Fibroblast of skin of right quadriceps (primary cell): Measurements from ENCODE around the gene OR2K2.
"Not testable (repeated sequence)": the region's sequence is repeated elsewhere in the genome, so short reads cannot be mapped to it uniquely, and the experiment has no call there.

Source experiments
- DNase-seq: peaks from one replicate; pipeline ENCODE4 v3.0.0-alpha.2; 2013

The OR2K2 gene

GRCh38 chr9:111330124-111330523, at the start of gene OR2K2:
Gene OR2K2 (minus strand): TSS chr9:111330224. CDS start chr9:111328433, 1,791 bp downstream.
- no peak for DNase-seq

GRCh38 chr9:111375817-111376564, 46.0 kb upstream of the OR2K2 start:
- DNase-seq, result no peak

- no peak for DNase-seq
These were observed 45.0 kb upstream of the OR2K2 start for GRCh38 chr9:111375062-111375461.

- no peak for DNase-seq
These were observed 42.3 kb upstream of the OR2K2 start for GRCh38 chr9:111372297-111372696.

GRCh38 chr9:111366978-111367377, 37.0 kb upstream of the OR2K2 start:
- DNase-seq, result no peak

GRCh38 chr9:111362526-111362925, 32.5 kb upstream of the OR2K2 start:
- no peak for DNase-seq

- no peak for DNase-seq
These were observed 30.9 kb upstream of the OR2K2 start for GRCh38 chr9:111360881-111361280.

GRCh38 chr9:111356481-111357244, 26.6 kb upstream of the OR2K2 start:
- DNase-seq, result peak; percentile 90

GRCh38 chr9:111352545-111352944, 22.5 kb upstream of the OR2K2 start:
- no peak for DNase-seq

GRCh38 chr9:111350556-111350955, 20.5 kb upstream of the OR2K2 start:
- DNase-seq, result peak; percentile 59

GRCh38 chr9:111349766-111350165, 19.7 kb upstream of the OR2K2 start:
- DNase-seq, result no peak

- DNase-seq, result peak; percentile 37
These were observed 18.8 kb upstream of the OR2K2 start for GRCh38 chr9:111348821-111349271.

- DNase-seq, result not testable (repeated sequence)
These were observed 4.4 kb upstream of the OR2K2 start for GRCh38 chr9:111334318-111334863.

GRCh38 chr9:111320631-111321030, 9.4 kb downstream of the OR2K2 start:
- no peak for DNase-seq

GRCh38 chr9:111316796-111317195, 13.2 kb downstream of the OR2K2 start:
- peak; percentile 33 for DNase-seq

GRCh38 chr9:111305914-111306313, 24.1 kb downstream of the OR2K2 start:
- DNase-seq, result no peak

GRCh38 chr9:111304000-111304399, 26.0 kb downstream of the OR2K2 start:
- DNase-seq, result not testable (repeated sequence)

GRCh38 chr9:111301195-111301594, 28.8 kb downstream of the OR2K2 start:
- peak; percentile 33 for DNase-seq

- DNase-seq, result no peak
These were observed 29.8 kb downstream of the OR2K2 start for GRCh38 chr9:111300140-111300735.

GRCh38 chr9:111299599-111299966, 30.4 kb downstream of the OR2K2 start:
- DNase-seq, result not testable (repeated sequence)

- peak; percentile 77 for DNase-seq
These were observed 31.1 kb downstream of the OR2K2 start for GRCh38 chr9:111298731-111299598.

- DNase-seq, result no peak
These were observed 31.9 kb downstream of the OR2K2 start for GRCh38 chr9:111298111-111298510.
